Parathyroid adenoma (tissue), 2 donors: ENCODE data around the gene HINFP.

Experiments used
- H2AFZ ChIP-seq: fragments of 300-600 bp; sonication (generic); one replicate; pipeline ENCODE4 v1.7.0; 2017; ENCODE audit warnings: antibody characterized with exemption, mild to moderate bottlenecking
- H3K27ac ChIP-seq: fragments of 300-600 bp; sonication (generic); one replicate; pipeline ENCODE4 v1.7.0; 2017
- H3K27me3 ChIP-seq: fragments of 300-600 bp; sonication (generic); one replicate; pipeline ENCODE4 v1.7.0; 2017; ENCODE audit warnings: low read length; ENCODE audit not compliant: control insufficient read depth, insufficient read depth
- H3K36me3 ChIP-seq: fragments of 300-600 bp; sonication (generic); one replicate; pipeline ENCODE4 v1.7.0; 2017; ENCODE audit warnings: low read length; ENCODE audit not compliant: control insufficient read depth, insufficient read depth
- H3K4me1 ChIP-seq: fragments of 300-600 bp; sonication (generic); one replicate; pipeline ENCODE4 v1.7.0; 2017; ENCODE audit warnings: control low read depth
- H3K4me2 ChIP-seq: fragments of 300-600 bp; sonication (generic); one replicate; pipeline ENCODE4 v1.7.0; 2017; ENCODE audit warnings: low read length
- H3K4me3 ChIP-seq: fragments of 300-600 bp; sonication (generic); one replicate; pipeline ENCODE4 v1.7.0; 2017; ENCODE audit warnings: low read depth, low read length
- H3K79me2 ChIP-seq: fragments of 300-600 bp; sonication (generic); one replicate; pipeline ENCODE4 v1.7.0; 2017; ENCODE audit warnings: control low read depth
- H3K9ac ChIP-seq: fragments of 300-600 bp; sonication (generic); one replicate; pipeline ENCODE4 v1.7.0; 2017; ENCODE audit warnings: mild to moderate bottlenecking
- H3K9me3 ChIP-seq: fragments of 300-600 bp; sonication (generic); one replicate; pipeline ENCODE4 v1.7.0; 2017; ENCODE audit warnings: low read length; ENCODE audit not compliant: control insufficient read depth
- CTCF ChIP-seq: fragments of 300-600 bp; sonication (generic); IDR thresholded peaks from one replicate; pipeline ENCODE4 v1.7.0; 2017; ENCODE audit warnings: antibody characterized with exemption, mild to moderate bottlenecking
- donor health status: primary hyperparathyroidism.

The HINFP gene

GRCh38 chr11:119172513-119172912 is 51.1 kb downstream of the HINFP start:
- Histone ChIP-seq H3K4me2 (no peak overlapping the region), H3K9ac (no peak overlapping the region), H3K79me2 (no peaks in the 10 kb centered on the region), H3K4me1 (peaks cover 2% of the 10 kb centered on the region), H3K9me3 (no peaks in the 10 kb centered on the region), H3K4me3 (no peak overlapping the region), H3K36me3 (no peaks in the 10 kb centered on the region), H2AFZ (no peak overlapping the region), H3K27me3 (no peaks in the 10 kb centered on the region), H3K27ac (no peak overlapping the region)
- TF ChIP-seq CTCF = no peak

GRCh38 chr11:119173453-119173852 is 52.1 kb downstream of the HINFP start:
- Histone ChIP-seq H3K9ac (no peak overlapping the region), H3K4me3 (no peak overlapping the region), H3K4me2 (no peak overlapping the region), H3K9me3 (no peaks in the 10 kb centered on the region), H3K79me2 (no peaks in the 10 kb centered on the region), H3K36me3 (no peaks in the 10 kb centered on the region), H3K4me1 (peaks cover 2% of the 10 kb centered on the region), H2AFZ (no peak overlapping the region), H3K27ac (no peak overlapping the region), H3K27me3 (no peaks in the 10 kb centered on the region)
- no peak for TF ChIP-seq CTCF

- no peak for TF ChIP-seq CTCF
- H3K27ac ChIP-seq = no peak overlapping the region
- H3K27me3 ChIP-seq = no peaks in the 10 kb centered on the region
- H3K9me3 ChIP-seq = no peaks in the 10 kb centered on the region
- H3K36me3 ChIP-seq = no peaks in the 10 kb centered on the region
- no peak overlapping the region for H3K4me3 ChIP-seq
- no peak overlapping the region for H3K9ac ChIP-seq
- H3K4me2 ChIP-seq = no peak overlapping the region
- H3K4me1 ChIP-seq = no peaks in the 10 kb centered on the region
- no peak overlapping the region for H2AFZ ChIP-seq
- no peaks in the 10 kb centered on the region for H3K79me2 ChIP-seq
Observed at GRCh38 chr11:119175493-119176077, 54.2 kb downstream of the HINFP start.

GRCh38 chr11:119178166-119178680 is 56.8 kb downstream of the HINFP start:
- Histone ChIP-seq H2AFZ (no peak overlapping the region), H3K79me2 (no peaks in the 10 kb centered on the region), H3K4me1 (no peaks in the 10 kb centered on the region), H3K27ac (no peak overlapping the region), H3K36me3 (no peaks in the 10 kb centered on the region), H3K9me3 (no peaks in the 10 kb centered on the region), H3K27me3 (no peaks in the 10 kb centered on the region), H3K9ac (no peak overlapping the region), H3K4me3 (no peak overlapping the region), H3K4me2 (no peak overlapping the region)
- no peak for TF ChIP-seq CTCF

GRCh38 chr11:119179342-119179741 is 58.0 kb downstream of the HINFP start:
- H3K4me2 ChIP-seq = no peak overlapping the region
- no peak overlapping the region for H3K4me3 ChIP-seq
- no peaks in the 10 kb centered on the region for H3K4me1 ChIP-seq
- no peak overlapping the region for H3K27ac ChIP-seq
- H3K36me3 ChIP-seq = no peaks in the 10 kb centered on the region
- H2AFZ ChIP-seq = no peak overlapping the region
- TF ChIP-seq CTCF = no peak
- no peaks in the 10 kb centered on the region for H3K9me3 ChIP-seq
- no peaks in the 10 kb centered on the region for H3K27me3 ChIP-seq
- no peaks in the 10 kb centered on the region for H3K79me2 ChIP-seq
- H3K9ac ChIP-seq = no peak overlapping the region
